ENCODE data around the gene WDR75. TPM values are rescaled to one million over a fixed set of nuclear protein-coding genes. Genes with fewer than 3 reads are reported as not detected.

Gene WDR75
- total and polyA plus RNA-seq, 2 of the 4 experiments (the other 2 are of a cell fraction), result 21.7 to 52.2 TPM

- ChIA-PET CTCF (no interaction called here), POLR2A (ENCODE audit: unreplicated experiment) (no interaction called here)
- H4K20me1 ChIP-seq (ENCODE audit: insufficient read depth, low read length), result peaks cover 4% of the 10 kb centered on the region; the same call in 1 of the 2 replicates
- WGBS, 2 experiments (ENCODE audit: extremely low coverage in 2 of 2, insufficient read length in 1 of 2), result no CpG with 5 or more reads among the region's 2 CpGs
- H3K36me3 ChIP-seq (ENCODE audit: control insufficient read depth, insufficient read depth, low read length), result peaks cover 6% of the 10 kb centered on the region
- TF ChIP-seq RFX5 (IDR thresholded peaks at IDR 0.05; ENCODE audit: low read depth, low read length) (no peak), MAFK (IDR thresholded peaks at IDR 0.05; ENCODE audit: low read depth, low read length) (no peak), CEBPB (IDR thresholded peaks at IDR 0.05; ENCODE audit: low read depth, low read length) (no peak), BHLHE40 (IDR thresholded peaks at IDR 0.05; ENCODE audit: low read depth, low read length) (no peak), CHD1 (IDR thresholded peaks at IDR 0.05; ENCODE audit: low read depth, low read length) (no peak), ELK1 (IDR thresholded peaks at IDR 0.05; ENCODE audit: borderline replicate concordance, low read depth, low read length) (no peak), RAD21 (IDR thresholded peaks at IDR 0.05; ENCODE audit: low read length) (no peak), NFE2L2 (IDR thresholded peaks at IDR 0.05; ENCODE audit: low read depth, low read length) (no peak), POLR2A (IDR thresholded peaks at IDR 0.05; ENCODE audit: low read depth, low read length) (no peak), USF2 (IDR thresholded peaks at IDR 0.05; ENCODE audit: low read depth, low read length) (no peak), MAZ (IDR thresholded peaks at IDR 0.05; ENCODE audit: borderline replicate concordance, low read depth, low read length) (no peak), RCOR1 (IDR thresholded peaks at IDR 0.05; ENCODE audit: insufficient replicate concordance, low read length) (no peak), CTCF (conservative IDR thresholded peaks at IDR 0.05; ENCODE audit: low read depth, low read length) (no peak), SMC3 (IDR thresholded peaks at IDR 0.05; ENCODE audit: low read depth, low read length) (no peak), FOS (IDR thresholded peaks at IDR 0.05; ENCODE audit: low read depth, low read length) (no peak)
- H2BK5ac ChIP-seq (ENCODE audit: low read depth, low read length, poor library complexity, severe bottlenecking), result no peak overlapping the region
- no peak overlapping the region for H2BK20ac ChIP-seq (ENCODE audit: low read depth, low read length)
- no peak overlapping the region for H4K91ac ChIP-seq (ENCODE audit: insufficient read depth, low read depth, low read length)
- H3K9me3 ChIP-seq (ENCODE audit: control insufficient read depth, insufficient read depth, low read length), result no peaks in the 10 kb centered on the region
- no peak overlapping the region for H3K4ac ChIP-seq (ENCODE audit: low read depth, low read length)
- no peak overlapping the region for H2AFZ ChIP-seq (replicated peaks; ENCODE audit: low read length, poor library complexity)
- H2BK120ac ChIP-seq (ENCODE audit: low read depth, low read length), result no peak overlapping the region
- H3K4me2 ChIP-seq (ENCODE audit: low read depth, low read length), result no peak overlapping the region
- H3K9me1 ChIP-seq (ENCODE audit: insufficient read depth, low read length), result peaks cover 5% of the 10 kb centered on the region
- H3K79me1 ChIP-seq (ENCODE audit: low read depth in 1 of 2, low read length in 2 of 2), result peaks cover 29 to 54% of the 10 kb centered on the region in 2 experiments
- H3K18ac ChIP-seq (ENCODE audit: low read depth, low read length), result no peak overlapping the region
- no peak overlapping the region for H4K8ac ChIP-seq (ENCODE audit: low read depth in 2 of 2, low read length in 2 of 2)
- H2BK15ac ChIP-seq (ENCODE audit: low read depth, low read length), result no peak overlapping the region
- H4K5ac ChIP-seq (ENCODE audit: low read depth, low read length), result no peak overlapping the region
- no peak for DNase-seq
- H3K27ac ChIP-seq (ENCODE audit: insufficient read depth, low read length), result no peak overlapping the region
- no peak overlapping the region for H3K23ac ChIP-seq (ENCODE audit: low read depth, low read length)
- in situ Hi-C loops (cut with MboI; ENCODE audit: low sequenced_read_pairs), result no loop called here
- H3K27me3 ChIP-seq (ENCODE audit: control insufficient read depth, insufficient read depth, low read length), result no peaks in the 10 kb centered on the region
- no peak overlapping the region for H3K14ac ChIP-seq (replicated peaks; ENCODE audit: low read depth, low read length)
- H3K56ac ChIP-seq (ENCODE audit: extremely low read depth, insufficient read depth, low read length), result no peak overlapping the region
- peaks cover 2% of the 10 kb centered on the region; the same call in 1 of the 2 replicates for H3K4me1 ChIP-seq (ENCODE audit: control insufficient read depth, insufficient read depth, low read length)
- ATAC-seq (ENCODE audit: low read depth), result no peak
- H3K4me3 ChIP-seq (ENCODE audit: insufficient read depth, low read depth, low read length), result no peak overlapping the region
- intact Hi-C loops (cut with micrococcal nuclease), result no loop called here
- BruUV-seq (replicated peaks), result no TSS peak
- H3K9ac ChIP-seq (ENCODE audit: low read depth, low read length), result no peak overlapping the region
- dilution Hi-C loops (cut with HindIII; ENCODE audit: low sequenced_read_pairs, unreplicated experiment), result no loop called here
- no peak overlapping the region for H2AK5ac ChIP-seq (ENCODE audit: low read depth, low read length)
- H2AK9ac ChIP-seq (replicated peaks; ENCODE audit: low read depth, low read length, poor library complexity), result no peak overlapping the region
Observed at GRCh38 chr2:189446780-189447179, 5.5 kb downstream of the WDR75 start.

Data from IMR-90 (cell line).